ENCODE results near the gene DSCAM.

DNA sequence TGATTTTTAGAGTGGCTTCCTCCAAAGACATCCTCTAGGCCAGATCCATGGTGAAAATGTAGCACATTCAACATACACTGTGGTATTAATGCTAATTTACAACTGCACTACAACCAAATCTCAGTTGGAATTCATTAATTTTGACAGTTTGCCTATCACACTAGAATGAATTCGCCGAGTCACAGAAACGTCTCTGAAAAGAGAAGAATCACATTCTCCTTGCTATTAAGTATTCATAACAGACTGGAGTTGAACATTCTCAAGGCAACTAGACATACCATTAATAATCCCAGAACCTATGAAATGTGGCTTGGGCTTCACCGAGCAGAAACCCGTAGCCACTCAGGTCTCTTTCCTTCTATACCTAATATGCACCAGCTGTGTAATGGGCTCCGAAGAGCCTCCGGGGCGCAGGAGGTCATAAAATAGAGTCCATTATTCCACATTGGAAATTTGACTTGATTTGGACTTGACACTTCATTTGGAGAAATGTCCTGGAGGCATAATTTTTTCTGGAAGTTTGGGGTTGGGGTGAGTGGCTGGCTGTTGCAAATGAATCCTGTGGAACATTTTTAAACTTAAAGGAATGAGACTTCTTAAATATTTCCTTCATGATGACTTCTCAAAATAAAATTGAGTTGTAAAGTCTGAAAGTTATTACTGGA lies 117.1 kb downstream of the DSCAM start:
- no peak for TF ChIP-seq CTCF (IDR thresholded peaks at IDR 0.05)
- TF ChIP-seq POLR2A (IDR thresholded peaks at IDR 0.05): no peak
- TF ChIP-seq POLR2AphosphoS5 (IDR thresholded peaks at IDR 0.05): no peak
- no peak for TF ChIP-seq EP300 (IDR thresholded peaks at IDR 0.05)

Measured in gastroesophageal sphincter (tissue), 3 donors.